Measurements from ENCODE around the gene CLCNKA. TPM values are rescaled to one million over a fixed set of nuclear protein-coding genes. Genes with fewer than 3 reads are reported as not detected.
"Not testable (repeated sequence)": the region's sequence is repeated elsewhere in the genome, so short reads cannot be mapped to it uniquely, and the experiment has no call there.

CLCNKA gene
- polyA plus RNA-seq, 1 donor from 2014 or later: not detected

GRCh38 chr1:16033103-16033632 is 11.3 kb downstream of the CLCNKA start:
- not testable (repeated sequence) for H3K36me3 Mint-ChIP-seq, H3K27ac Mint-ChIP-seq, H3K9me3 Mint-ChIP-seq, H3K4me1 Mint-ChIP-seq, H3K4me3 Mint-ChIP-seq
- peaks cover 22% of the 10 kb centered on the region for H3K27me3 Mint-ChIP-seq

- not testable (repeated sequence) for H3K27ac Mint-ChIP-seq
Measured at GRCh38 chr1:16036461-16036860, 14.6 kb downstream of the CLCNKA start.

GRCh38 chr1:16038620-16038912 is 16.7 kb downstream of the CLCNKA start:
- Mint-ChIP-seq H3K27ac (no peak overlapping the region), H3K9me3 (no peaks in the 10 kb centered on the region)

More at GRCh38 chr1:16036461-16036860, 14.6 kb downstream of the CLCNKA start:
- not testable (repeated sequence) for H3K9me3 Mint-ChIP-seq, H3K4me3 Mint-ChIP-seq, H3K36me3 Mint-ChIP-seq, H3K4me1 Mint-ChIP-seq
- H3K27me3 Mint-ChIP-seq: peaks cover 13% of the 10 kb centered on the region

GRCh38 chr1:16039871-16040270 is 18.0 kb downstream of the CLCNKA start:
- not testable (repeated sequence) for H3K36me3 Mint-ChIP-seq, H3K27ac Mint-ChIP-seq, H3K4me1 Mint-ChIP-seq, H3K9me3 Mint-ChIP-seq, H3K4me3 Mint-ChIP-seq
- H3K27me3 Mint-ChIP-seq: peaks cover 10% of the 10 kb centered on the region

More at GRCh38 chr1:16038620-16038912, 16.7 kb downstream of the CLCNKA start:
- Mint-ChIP-seq H3K36me3 (no peaks in the 10 kb centered on the region), H3K4me3 (no peak overlapping the region), H3K4me1 (no peaks in the 10 kb centered on the region), H3K27me3 (peaks cover 10% of the 10 kb centered on the region)

- no peak overlapping the region for H3K4me3 Mint-ChIP-seq
- H3K27me3 Mint-ChIP-seq: peaks cover 7% of the 10 kb centered on the region
- no peaks in the 10 kb centered on the region for H3K9me3 Mint-ChIP-seq
- no peaks in the 10 kb centered on the region for H3K4me1 Mint-ChIP-seq
- H3K27ac Mint-ChIP-seq: peak overlapping the region in 1 of 3 donors; percentile 57
- no peaks in the 10 kb centered on the region for H3K36me3 Mint-ChIP-seq
Measured at GRCh38 chr1:16041200-16041599, 19.4 kb downstream of the CLCNKA start.

- Mint-ChIP-seq H3K4me3 (no peak overlapping the region), H3K36me3 (no peaks in the 10 kb centered on the region), H3K4me1 (no peaks in the 10 kb centered on the region), H3K9me3 (no peaks in the 10 kb centered on the region), H3K27ac (no peak overlapping the region), H3K27me3 (peaks cover 9% of the 10 kb centered on the region)
Measured at GRCh38 chr1:16042096-16042495, 20.3 kb downstream of the CLCNKA start.

- H3K27ac Mint-ChIP-seq, H3K36me3 Mint-ChIP-seq, H3K4me1 Mint-ChIP-seq, H3K4me3 Mint-ChIP-seq, H3K9me3 Mint-ChIP-seq, H3K27me3 Mint-ChIP-seq: not testable (repeated sequence)
Measured at GRCh38 chr1:16042654-16043053, 20.8 kb downstream of the CLCNKA start.

GRCh38 chr1:16043521-16043920 is 21.7 kb downstream of the CLCNKA start, which contains the start of gene CLCNKB:
Gene CLCNKB (plus strand): TSS chr1:16043782. CDS start chr1:16044493, 711 bp downstream.
- no peak within 1 kb of the TSS for H3K4me3 Mint-ChIP-seq
- H3K9me3 Mint-ChIP-seq: no peaks in the 10 kb centered on the region
- no peaks in the 10 kb centered on the region for H3K36me3 Mint-ChIP-seq
- H3K4me1 Mint-ChIP-seq: no peaks in the 10 kb centered on the region
- peaks cover 11% of the 10 kb centered on the region for H3K27me3 Mint-ChIP-seq
- no peak within 1 kb of the TSS for H3K27ac Mint-ChIP-seq

GRCh38 chr1:16043950-16044349 is 22.1 kb downstream of the CLCNKA start:
- Mint-ChIP-seq H3K27me3 (peaks cover 11% of the 10 kb centered on the region), H3K36me3 (no peaks in the 10 kb centered on the region), H3K4me1 (no peaks in the 10 kb centered on the region), H3K27ac (no peak overlapping the region), H3K9me3 (no peaks in the 10 kb centered on the region), H3K4me3 (no peak overlapping the region)

GRCh38 chr1:16046842-16047241 is 25.0 kb downstream of the CLCNKA start:
- Mint-ChIP-seq H3K36me3 (no peaks in the 10 kb centered on the region), H3K4me1 (peaks cover 0 to 2% (median 0%) of the 10 kb centered on the region in 3 donors), H3K9me3 (no peaks in the 10 kb centered on the region), H3K27me3 (peaks cover 15% of the 10 kb centered on the region), H3K4me3 (no peak overlapping the region), H3K27ac (no peak overlapping the region)

GRCh38 chr1:16047791-16048475 is 26.1 kb downstream of the CLCNKA start:
- H3K27ac Mint-ChIP-seq: no peak overlapping the region
- H3K36me3 Mint-ChIP-seq: no peaks in the 10 kb centered on the region
- peak overlapping the region in 2 of 4 donors; percentile 1 to 76 for H3K4me3 Mint-ChIP-seq
- no peaks in the 10 kb centered on the region for H3K9me3 Mint-ChIP-seq
- peaks cover 10% of the 10 kb centered on the region for H3K27me3 Mint-ChIP-seq
- H3K4me1 Mint-ChIP-seq: peaks cover 0 to 2% (median 0%) of the 10 kb centered on the region in 3 donors

- Mint-ChIP-seq H3K9me3 (no peaks in the 10 kb centered on the region), H3K4me1 (peaks cover 0 to 2% (median 0%) of the 10 kb centered on the region in 3 donors), H3K36me3 (no peaks in the 10 kb centered on the region), H3K27ac (no peak overlapping the region), H3K4me3 (peak overlapping the region in 1 of 4 donors; percentile 83), H3K27me3 (peaks cover 10% of the 10 kb centered on the region)
Measured at GRCh38 chr1:16048573-16049189, 26.8 kb downstream of the CLCNKA start.

- Mint-ChIP-seq H3K4me3 (peak overlapping the region in 1 of 4 donors; percentile 45), H3K27ac (no peak overlapping the region), H3K9me3 (no peaks in the 10 kb centered on the region)
Measured at GRCh38 chr1:16050328-16050727, 28.5 kb downstream of the CLCNKA start.

GRCh38 chr1:16051039-16051438 is 29.2 kb downstream of the CLCNKA start:
- peaks cover 0 to 5% (median 3%) of the 10 kb centered on the region in 3 donors for H3K4me1 Mint-ChIP-seq
- no peaks in the 10 kb centered on the region for H3K36me3 Mint-ChIP-seq
- H3K9me3 Mint-ChIP-seq: no peaks in the 10 kb centered on the region
- H3K27ac Mint-ChIP-seq: no peak overlapping the region
- H3K4me3 Mint-ChIP-seq: no peak overlapping the region
- peaks cover 10% of the 10 kb centered on the region for H3K27me3 Mint-ChIP-seq

More at GRCh38 chr1:16050328-16050727, 28.5 kb downstream of the CLCNKA start:
- peaks cover 0 to 2% (median 0%) of the 10 kb centered on the region in 3 donors for H3K4me1 Mint-ChIP-seq
- no peaks in the 10 kb centered on the region for H3K36me3 Mint-ChIP-seq
- peaks cover 10% of the 10 kb centered on the region for H3K27me3 Mint-ChIP-seq

- not testable (repeated sequence) for H3K4me3 Mint-ChIP-seq, H3K36me3 Mint-ChIP-seq, H3K27me3 Mint-ChIP-seq, H3K9me3 Mint-ChIP-seq, H3K4me1 Mint-ChIP-seq
- peak overlapping the region in 1 of 3 donors; percentile 67 for H3K27ac Mint-ChIP-seq
Measured at GRCh38 chr1:16051949-16052348, 30.1 kb downstream of the CLCNKA start.
